Measurements from ENCODE around the gene RSL1D1. TPM values are rescaled to one million over a fixed set of nuclear protein-coding genes. Genes with fewer than 3 reads are reported as not detected.

The RSL1D1 gene
- polyA plus RNA-seq, 5 donors, result 239 to 296 (median 259) TPM

Other genes with a start within 250 kb of the RSL1D1 start
- 10 to 100 TPM; 25.8 to 36.9 (median 32.0) TPM for gene SNN, start 183.1 kb downstream of the RSL1D1 start, polyA plus RNA-seq (ENCODE audit: insufficient read depth in 1 of 5, insufficient read length in 5 of 5, low replicate concordance in 1 of 5)
- 10 to 100 TPM; 32.3 to 44.8 (median 37.1) TPM for gene TXNDC11, start 108.7 kb downstream of the RSL1D1 start, polyA plus RNA-seq (ENCODE audit: insufficient read depth in 1 of 5, insufficient read length in 5 of 5, low replicate concordance in 1 of 5)
- gene ZC3H7A, start 54.3 kb downstream of the RSL1D1 start, polyA plus RNA-seq (ENCODE audit: insufficient read depth in 1 of 5, insufficient read length in 5 of 5, low replicate concordance in 1 of 5), result 100 to 1,000 TPM in 4 of 5 donors, 10 to 100 TPM in 1; 75.9 to 146 (median 113) TPM
- 100 to 1,000 TPM in 3 of 5 donors, 10 to 100 TPM in 2; 83.8 to 110 (median 103) TPM for gene GSPT1, start 64.4 kb upstream of the RSL1D1 start, polyA plus RNA-seq (ENCODE audit: insufficient read depth in 1 of 5, insufficient read length in 5 of 5, low replicate concordance in 1 of 5)
- 10 to 100 TPM in 1 of 5 donors, 1 to 10 TPM in 4; 4.4 to 11.8 (median 8.3) TPM for gene NPIPB2, start 90.5 kb upstream of the RSL1D1 start, polyA plus RNA-seq (ENCODE audit: insufficient read depth in 1 of 5, insufficient read length in 5 of 5, low replicate concordance in 1 of 5)
- under 1 TPM in 2 of 5 donors, not detected in 3; 0.22 to 0.30 TPM for gene TNFRSF17, start 113.7 kb upstream of the RSL1D1 start, polyA plus RNA-seq (ENCODE audit: insufficient read depth in 1 of 5, insufficient read length in 5 of 5, low replicate concordance in 1 of 5)
- 10 to 100 TPM; 10.1 to 12.5 (median 11.1) TPM for gene SNX29, start 125.2 kb upstream of the RSL1D1 start, polyA plus RNA-seq (ENCODE audit: insufficient read depth in 1 of 5, insufficient read length in 5 of 5, low replicate concordance in 1 of 5)

Data from right lung (tissue), 5 donors.